Activated CD4-positive, CD25-positive, alpha-beta regulatory T cell (primary cell): ENCODE data around the gene MVB12B.

ENCODE experiments used
- DNase-seq, 4 experiments: peaks; one replicate each; lab custom pipeline; 2025; lab: John Stamatoyannopoulos, UW

The MVB12B gene

DNA sequence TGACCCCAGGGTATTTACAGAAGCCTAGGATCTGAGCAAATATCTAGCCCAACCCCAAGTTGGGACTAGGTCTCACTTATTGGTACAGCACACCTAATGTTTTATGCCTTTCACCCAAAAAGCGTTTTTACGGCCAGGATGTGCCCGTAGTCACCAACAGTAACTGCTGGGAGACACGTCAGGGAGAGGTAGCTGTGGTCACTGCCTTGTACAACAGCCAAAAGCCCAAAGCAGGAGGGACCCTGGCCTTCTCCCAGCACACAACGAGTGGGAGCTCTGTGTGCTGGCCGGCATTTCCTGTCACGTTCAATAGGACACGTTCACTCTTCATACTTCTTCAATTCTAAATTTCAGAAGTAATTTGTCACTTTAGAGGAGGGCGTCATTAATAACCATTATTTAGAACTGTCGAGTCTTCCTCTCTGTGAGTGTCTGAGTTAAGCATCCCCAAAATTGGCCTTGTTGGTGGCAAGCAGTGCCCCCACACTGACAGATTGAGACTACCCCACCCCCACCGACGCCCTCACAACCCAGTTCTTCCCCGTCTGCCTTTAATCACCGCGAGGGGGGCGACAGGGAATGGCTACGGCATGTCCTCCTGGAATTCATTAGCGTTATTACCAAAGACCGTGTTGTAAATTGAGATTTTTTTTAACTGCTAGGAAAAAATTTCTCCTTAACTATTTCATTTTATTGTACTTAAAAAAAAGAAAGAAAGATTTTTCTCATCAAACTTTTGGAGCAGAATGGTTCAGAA, 80.7 kb downstream of the MVB12B start:
- DNase-seq = no peak

DNA sequence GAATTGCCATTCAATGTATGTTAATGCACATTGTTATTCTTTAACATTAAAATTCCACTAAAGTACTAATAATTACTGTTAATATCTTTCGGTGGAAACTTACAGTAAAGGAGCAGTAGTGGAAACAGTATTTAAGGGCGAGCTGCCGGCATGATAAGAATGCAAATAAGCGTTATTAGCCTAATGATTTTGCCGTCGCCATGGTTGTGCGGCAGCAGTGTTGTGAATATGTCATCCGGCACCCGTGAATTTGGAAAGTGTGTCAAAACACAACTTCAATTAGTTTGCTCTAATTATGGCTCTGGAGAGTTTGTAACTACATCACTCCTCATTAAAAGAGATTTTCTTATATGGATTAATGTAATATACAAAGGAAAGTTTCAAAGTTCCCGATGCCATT, 81.4 kb downstream of the MVB12B start:
- DNase-seq = no peak

DNA sequence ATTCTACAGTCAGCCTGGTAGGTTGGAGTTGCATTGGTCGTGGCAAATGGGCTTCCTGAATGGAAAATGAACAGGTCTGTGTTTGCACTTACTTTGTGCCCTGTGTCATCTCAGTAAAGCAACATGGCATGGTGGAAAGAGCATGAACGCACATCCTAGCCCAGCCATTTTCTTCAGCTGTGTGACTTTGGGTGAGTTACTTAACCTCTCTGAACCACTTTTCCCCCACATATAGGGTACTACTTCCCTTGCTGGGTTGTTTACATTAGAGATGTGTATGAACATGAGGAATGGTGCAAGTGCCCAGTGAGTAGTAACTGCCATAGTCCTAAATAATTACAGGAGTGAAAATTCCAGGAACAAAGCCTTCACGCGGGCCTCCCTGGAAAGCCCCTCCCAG, 83.6 kb downstream of the MVB12B start:
- no peak for DNase-seq

DNA sequence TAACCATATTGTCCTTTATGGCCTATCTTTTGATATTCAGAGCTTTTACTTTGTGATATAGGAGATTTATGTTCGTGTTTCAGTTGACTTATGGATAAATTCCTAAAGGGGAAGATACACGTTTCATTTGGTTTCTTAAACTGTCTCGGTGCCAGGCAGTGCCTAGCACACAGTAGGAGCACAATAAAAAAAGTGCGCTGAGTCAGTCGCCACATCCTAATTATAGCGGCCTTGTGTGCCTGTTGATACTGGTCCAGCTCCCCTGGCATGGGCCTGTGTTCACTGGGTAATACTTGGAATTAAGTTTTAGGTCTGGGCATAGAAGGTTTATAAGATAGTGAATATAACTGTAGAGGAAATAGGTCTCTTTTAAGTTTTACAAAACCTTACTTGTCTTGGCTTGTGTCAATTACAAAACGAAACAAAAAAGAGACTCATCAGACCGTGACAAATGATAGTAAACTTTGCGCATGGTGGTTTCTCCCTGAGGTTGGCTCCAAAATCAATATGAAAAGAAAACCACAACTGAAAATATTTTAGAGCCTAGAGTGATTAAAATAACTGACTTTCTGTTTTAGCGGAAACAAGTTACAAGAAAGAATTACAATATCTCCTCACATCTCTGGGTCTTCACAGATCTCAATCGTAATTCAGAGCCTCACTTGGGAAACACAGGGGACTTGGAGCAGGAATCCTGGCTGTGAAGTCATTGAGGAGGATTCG, 84.8 kb downstream of the MVB12B start:
- DNase-seq = no peak

DNA sequence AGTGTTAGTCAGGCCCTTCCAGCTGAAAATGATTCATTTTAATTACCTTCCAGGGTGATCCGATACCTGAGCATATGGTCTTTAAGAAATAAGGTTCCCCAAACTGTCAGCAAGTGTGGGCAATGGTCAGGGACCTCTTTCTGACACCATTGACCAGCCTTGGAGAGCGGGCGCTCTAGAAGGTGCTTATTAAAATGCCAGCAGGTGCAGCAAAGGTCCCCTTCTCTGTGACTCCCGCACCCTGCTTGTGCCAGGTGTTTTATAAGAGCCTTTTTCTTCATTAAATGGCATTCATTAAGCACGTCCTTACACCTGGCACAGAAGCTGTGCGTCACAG, 85.3 kb downstream of the MVB12B start:
- DNase-seq = no peak

DNA sequence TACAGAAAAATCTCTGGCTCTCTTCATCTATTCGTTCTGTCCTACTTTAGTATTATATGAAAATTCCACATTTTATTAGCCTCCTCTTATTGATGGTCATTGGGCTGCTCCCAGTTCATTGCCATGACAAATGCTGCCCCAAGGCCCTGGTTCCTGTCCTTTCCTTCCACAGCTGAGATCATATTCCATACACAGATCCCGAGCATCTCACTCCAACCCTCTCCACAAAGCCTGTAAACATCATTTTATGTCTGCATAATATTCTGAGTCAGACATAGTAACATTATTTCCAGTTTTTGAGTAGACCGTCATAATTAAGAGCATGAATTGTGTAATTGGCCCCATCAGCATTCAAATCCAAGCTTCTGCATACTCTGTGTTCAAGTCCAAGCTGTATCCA, 86.3 kb downstream of the MVB12B start:
- no peak for DNase-seq

DNA sequence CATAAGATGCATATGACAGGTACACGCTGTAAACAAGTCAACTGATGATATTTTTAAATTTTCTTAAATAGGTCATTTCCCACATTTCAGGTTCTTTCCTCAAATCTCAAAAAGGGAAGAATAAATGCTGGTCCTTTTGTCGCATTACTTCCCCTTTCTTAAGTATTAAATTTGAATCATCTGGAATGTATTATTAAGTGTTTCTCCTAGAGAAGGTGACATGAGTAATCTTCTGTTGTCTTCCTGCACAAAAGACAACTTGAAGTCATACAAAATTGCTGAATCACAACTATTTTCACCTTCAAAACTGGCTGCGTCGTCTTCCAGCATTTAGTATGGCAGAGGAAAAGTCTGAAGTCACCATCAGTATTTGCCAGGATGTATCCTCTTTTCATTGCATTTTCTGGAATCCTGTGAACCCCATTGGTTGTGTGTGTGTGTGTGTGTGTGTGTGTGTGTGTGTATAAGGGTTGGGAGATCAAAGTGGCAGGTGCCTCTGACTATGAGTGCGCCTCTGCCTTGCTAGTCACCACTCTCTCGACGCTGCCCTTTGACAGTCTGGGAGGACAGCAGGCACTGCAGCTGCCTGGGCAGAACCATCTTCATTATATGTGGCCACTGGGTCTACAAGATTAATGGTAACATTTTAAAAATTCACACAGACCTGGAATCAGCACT, 86.9 kb downstream of the MVB12B start:
- DNase-seq = no peak

DNA sequence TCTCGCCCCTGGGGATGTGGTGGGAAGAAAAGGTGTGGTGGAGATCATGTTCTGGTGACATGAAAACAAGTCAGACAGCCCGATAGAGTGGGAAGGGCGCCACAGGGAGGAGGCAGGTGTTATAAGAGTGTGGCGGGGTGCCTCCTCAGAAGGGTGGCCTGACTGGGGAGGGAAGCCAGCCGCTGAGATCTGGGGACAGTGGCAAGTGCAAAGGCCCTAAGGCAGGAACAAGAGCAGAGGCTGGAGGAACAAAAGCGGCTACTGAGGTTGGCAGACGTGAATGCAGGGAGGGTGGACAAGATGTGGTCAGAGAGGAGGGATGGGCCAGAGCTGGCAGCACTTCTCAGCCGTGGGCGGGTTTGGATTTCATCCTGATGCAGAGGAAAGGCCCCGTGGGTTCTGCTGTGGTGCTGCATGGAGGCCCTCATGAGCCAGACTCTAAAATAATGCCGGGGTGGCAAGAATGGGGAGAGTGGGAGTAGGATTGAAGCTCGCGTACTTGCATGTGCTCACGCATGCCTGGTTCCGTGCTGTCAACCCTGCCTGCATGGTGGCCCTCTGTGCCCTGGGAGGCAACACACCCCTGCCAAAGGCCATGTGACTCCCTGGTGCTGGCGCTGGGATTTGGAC, 89.2 kb downstream of the MVB12B start:
- no peak for DNase-seq

DNA sequence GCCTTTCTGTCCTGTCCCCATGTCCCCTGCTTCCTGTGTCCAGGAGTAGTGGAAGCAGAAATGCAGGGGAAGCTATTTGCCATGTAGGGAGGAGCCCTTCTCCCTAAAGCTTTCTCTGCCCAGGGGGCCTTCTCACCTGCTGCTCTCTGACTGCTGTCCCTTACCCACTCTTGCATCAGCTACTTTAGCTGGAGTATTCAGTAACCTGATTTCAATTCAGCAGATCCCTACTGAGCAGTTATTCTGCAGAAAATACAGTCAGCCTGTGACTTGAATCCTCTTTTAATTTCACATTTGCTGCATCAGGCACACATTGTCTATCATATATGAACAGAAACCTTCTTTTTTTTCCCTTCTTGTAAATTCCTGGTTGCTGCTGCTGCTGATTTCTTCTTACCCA, 90.4 kb downstream of the MVB12B start:
- DNase-seq = no peak

DNA sequence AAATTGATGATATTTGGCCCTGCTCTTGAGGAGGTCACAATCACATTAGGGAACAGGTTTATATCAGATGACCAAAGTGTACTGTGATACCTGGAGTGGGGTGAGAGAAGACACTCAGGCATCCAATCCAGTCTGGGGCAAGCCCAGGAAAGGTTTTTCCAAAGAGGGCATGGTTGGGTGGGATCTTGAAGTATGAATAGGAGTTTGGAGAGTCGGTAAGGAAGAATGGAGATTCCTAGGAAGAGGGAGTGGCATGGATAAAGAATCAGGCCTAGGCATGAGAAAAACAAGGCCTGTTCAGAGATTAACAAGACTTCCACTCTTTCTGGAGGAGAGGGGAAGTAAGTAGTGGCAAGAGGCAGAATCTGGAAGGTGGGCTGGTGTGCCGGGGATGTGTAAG, 91.1 kb downstream of the MVB12B start:
- no peak for DNase-seq

DNA sequence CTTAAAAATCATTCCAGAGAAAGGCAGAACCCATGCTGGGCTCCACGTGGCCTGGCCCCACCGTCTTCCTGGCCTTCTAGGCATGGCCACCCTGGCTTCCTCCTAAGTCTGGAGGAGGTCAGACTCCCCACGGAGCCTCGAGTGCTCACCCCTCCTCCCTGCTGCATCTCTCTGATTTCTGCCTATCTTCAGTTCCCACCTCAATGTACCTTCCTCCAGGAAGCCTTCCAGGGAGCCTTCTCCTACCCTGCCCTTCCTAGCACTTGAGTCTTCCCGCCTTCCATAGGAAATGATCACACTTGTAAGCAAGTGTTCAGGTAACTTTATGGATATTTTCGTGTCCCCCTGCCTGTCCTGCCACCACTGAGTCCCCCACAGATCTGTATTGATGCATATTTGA, 92.0 kb downstream of the MVB12B start:
- no peak for DNase-seq

DNA sequence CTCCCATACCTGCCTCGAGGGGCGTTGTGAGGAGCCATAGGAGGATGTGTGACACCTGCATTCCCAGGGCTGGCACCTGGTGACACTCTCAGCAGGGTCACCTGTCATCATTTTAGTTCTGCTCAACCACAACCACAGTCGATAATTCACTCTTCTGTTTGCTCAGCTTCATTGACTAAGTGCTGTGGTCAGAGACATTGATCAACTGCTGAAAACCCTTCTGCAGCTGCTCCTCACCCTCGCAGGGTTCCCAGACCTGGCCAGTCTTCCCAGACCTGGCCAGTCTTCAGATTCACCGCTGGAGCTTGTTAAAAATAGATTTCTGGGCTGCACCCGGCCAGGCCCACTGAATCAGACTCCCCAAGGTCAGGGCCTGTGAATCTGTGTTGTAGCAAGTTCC, 92.8 kb downstream of the MVB12B start:
- no peak for DNase-seq

DNA sequence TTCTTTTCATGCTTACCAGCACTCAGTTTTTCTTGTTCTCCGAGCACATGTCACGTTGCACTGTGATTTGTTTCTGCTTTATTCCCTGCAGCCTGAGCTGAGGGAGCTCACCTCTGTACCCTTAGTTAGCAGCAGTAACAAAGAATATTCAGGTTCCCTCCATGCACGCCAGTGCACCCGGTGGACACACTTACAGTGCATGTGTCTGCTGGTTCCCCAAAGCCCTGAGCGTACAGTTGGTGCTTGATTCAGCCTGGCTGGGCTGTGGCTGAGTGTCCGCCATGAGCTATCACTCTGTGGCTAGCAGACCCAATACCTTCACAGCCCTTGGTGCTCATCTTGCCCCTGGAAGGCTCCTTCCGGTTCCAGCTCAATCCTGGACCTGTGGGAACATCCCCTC, 93.5 kb downstream of the MVB12B start:
- no peak for DNase-seq

DNA sequence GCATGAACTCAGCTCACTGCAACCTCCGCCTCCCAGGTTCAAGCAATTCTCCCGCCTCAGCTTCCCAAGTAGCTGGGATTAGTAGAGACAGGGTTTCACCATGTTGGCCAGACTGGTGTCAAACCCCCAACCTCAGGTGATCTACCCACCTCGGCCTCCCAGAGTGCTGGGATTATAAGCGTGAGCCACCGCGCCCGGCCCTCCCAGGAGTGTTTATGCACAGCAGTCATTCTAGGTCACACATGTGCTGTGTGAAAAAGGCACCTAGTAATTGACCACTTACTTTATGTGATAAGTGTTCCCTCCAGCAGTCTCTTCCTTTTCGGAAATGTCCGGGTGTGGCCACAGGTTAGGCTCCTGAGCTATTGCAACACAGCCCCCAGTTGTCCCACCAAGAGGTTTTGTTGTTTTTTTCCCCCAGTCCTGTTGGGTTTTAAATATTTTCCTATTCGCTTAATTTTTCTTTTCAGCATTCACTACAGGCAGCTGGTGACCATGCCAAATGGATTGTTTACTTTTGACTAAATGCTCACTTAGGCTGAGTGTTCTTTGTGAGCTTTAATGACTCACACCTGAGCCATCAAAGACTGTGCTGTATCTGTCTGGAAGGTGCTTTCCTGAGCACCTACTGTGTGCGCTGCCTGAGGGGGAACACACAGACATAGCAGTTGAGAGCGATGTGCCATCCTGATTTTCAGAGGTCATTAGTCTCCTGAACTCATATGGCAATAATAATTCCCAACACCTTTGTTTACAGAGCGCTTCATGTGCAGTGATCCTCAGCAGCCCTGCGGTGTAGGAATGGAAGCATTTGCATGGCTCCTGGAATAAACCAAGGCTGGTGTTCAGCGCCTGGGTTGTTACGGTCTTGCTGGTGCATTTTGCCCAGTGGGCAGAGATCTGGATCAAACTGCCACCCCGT, 94.3 kb downstream of the MVB12B start:
- DNase-seq = no peak

DNA sequence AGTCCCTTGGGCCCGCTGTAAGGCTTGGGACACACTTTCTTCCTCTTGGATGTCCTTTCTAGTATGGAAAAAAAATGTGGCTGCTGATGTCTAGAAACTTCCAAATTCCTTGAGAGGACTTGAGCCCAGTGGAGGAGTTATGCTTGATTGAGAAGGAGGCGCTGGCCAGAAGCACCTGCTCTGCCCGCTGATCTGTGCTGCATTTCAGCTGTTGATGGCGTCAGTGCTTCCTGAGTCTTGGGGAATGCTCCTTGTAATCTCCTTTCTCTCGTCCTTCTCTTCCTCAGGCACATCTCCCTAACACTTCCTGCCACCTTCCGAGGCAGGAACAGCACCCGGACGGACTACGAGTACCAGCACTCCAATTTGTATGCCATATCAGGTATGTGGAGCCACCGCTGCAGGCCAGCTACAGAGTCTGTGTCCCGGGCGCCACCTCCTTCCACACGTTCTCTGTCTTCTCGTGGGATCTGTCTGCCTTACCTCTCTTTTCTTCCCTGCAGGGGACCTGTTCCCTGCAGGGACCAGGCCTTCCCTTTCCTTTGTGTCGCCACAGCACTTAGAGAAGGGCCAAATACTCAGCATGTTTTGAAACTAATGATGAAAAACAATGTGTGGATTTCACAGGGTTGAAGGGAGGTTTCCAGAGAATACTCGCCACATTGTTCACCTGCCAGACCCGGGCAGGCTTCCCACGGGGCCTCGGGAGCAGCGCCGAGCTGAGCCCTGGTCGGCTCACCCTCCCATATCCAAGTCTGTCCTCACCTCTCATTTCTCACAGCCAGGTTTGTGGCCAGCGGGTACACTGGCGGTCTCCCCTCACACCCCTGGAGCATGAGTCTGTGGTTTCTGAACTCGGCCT, 95.2 kb downstream of the MVB12B start:
- no peak for DNase-seq

DNA sequence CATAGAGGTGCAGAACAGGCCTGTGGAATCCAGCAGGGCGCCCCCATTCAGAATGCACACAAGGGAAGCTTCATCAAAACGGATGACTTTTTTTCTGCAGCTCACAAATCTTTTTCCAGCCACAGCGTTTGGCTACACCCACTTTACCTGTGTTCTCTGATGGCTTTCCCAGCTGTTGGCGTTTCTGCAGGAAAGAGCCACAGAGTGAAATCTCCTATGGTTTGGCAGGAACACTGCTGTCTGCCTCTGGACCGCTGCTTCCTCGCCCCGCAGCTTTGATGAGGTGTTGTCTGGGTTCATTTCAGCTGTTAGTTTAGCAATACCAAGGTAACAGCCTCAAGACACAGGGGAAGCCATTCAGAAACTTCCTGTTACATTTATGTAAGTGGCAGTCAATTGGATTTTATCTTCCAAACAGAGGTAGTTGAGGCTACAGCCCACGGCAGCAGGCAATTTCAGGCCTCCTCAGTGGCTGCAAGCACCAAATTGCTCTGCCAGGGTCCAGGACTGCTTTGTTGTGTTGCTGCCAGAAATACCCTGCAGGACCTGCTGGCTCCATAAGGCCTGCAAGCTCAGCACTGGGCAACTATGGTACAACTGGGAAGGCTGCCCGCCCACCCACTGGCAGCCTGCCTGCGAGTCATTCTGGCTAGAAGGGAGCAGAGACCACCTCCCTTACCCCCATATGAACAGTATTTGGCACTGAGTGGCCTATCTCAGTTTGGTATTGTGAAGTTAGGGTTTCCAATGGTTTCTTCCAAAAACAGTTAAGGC, 96.7 kb downstream of the MVB12B start:
- DNase-seq = no peak

DNA sequence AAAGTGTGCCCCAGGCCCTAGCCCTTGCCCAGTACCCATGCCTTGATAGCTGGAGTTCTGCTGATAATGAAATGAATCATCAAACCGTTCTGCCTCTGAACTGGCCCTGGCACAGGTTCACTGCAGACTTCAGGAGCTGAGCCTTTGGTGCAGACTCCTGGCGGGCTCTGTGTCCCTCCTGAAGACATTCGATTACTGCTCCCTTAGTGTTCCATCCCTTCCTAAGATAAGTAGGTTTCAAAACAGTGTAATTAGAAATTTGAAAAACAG, 97.2 kb downstream of the MVB12B start:
- DNase-seq = no peak

DNA sequence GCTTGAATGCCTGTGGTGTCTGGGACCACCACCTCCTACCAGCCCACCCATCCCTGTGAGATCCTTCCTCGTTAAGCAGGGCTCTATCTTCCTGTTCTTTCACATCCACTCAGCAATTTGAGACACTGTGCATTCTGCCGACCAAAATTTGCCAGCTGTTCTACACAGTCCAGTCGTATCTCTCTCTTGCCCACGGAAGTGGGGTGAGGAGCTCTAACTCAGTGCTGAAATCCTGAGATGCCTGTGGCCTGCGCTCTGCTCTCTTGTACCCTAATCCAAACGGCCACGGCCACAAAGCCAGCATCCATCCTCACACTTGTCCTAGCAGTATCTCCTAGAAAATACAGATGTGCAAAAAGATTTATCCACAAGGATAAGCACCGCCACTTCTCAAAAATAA, 97.9 kb downstream of the MVB12B start:
- no peak for DNase-seq

DNA sequence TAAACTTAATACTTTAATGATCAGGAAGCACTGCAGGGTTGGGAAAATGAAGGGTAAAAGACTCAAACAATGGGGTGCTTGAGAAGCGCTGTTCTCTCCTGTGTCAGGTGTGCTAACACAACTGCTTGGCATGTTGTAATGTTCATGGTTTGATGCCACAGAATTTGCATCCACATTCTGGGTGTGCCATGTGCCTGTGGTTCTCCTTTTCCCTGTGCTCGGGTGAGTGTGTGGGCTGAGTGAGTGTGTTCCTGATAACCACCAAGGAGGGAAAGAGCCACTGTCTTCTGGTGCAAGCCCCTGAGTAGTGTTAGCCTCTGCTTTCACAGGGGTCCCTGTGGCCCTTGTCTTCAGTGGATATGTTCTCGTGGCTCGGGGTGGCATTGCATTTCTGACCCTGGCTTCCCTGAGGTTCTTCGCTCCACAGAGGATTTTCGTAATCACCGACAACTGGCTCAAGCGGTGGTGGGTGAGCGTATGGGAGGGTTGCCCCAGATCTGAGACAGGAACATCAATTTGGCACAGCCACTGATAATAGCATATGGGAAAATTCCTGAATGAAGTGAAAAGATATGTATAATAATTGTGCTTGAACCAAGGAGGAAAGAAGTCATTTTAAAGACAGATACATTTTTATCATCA, 102.0 kb downstream of the MVB12B start:
- no peak for DNase-seq

DNA sequence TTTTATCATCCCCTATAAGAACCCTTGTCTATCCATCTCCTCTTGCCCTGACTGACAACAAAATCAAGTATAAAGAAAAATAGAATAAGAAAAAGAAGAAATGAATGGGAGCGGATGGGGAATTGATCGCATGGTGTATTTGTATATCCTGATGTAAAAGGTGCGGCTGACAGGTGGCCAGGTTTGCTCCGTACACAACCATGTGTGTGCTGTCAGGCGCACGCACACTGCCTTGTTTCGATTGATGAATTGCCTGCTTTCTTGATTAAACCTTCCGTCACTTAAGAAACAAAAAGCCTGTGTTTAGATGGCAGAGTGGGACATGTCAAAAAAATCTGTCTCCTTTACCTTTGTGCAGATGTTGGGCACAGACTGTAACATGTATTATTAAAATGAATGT, 102.6 kb downstream of the MVB12B start:
- no peak for DNase-seq
